GM21515 (cell line): Measurements from ENCODE around the gene SUPT4H1.

Source experiments
- ATAC-seq: cut with Tn5 transposase; IDR thresholded peaks from one replicate; pipeline ENCODE4 v1.9.1; 2021; ENCODE audit not compliant: unreplicated experiment

Gene SUPT4H1

GRCh38 chr17:58381124-58382035 lies 29.4 kb upstream of the SUPT4H1 start:
- no peak for ATAC-seq

GRCh38 chr17:58380207-58381123 lies 28.5 kb upstream of the SUPT4H1 start:
- no peak for ATAC-seq

GRCh38 chr17:58379511-58379824 lies 27.5 kb upstream of the SUPT4H1 start:
- no peak for ATAC-seq

- ATAC-seq, result no peak
Measured at GRCh38 chr17:58378733-58379510, 26.9 kb upstream of the SUPT4H1 start.

- no peak for ATAC-seq
Measured at GRCh38 chr17:58377661-58378060, 25.7 kb upstream of the SUPT4H1 start.

GRCh38 chr17:58377093-58377601 lies 25.1 kb upstream of the SUPT4H1 start:
- ATAC-seq, result no peak

- no peak for ATAC-seq
Measured at GRCh38 chr17:58376472-58377000, 24.5 kb upstream of the SUPT4H1 start.

GRCh38 chr17:58375811-58376210 lies 23.8 kb upstream of the SUPT4H1 start:
- no peak for ATAC-seq

- no peak for ATAC-seq
Measured at GRCh38 chr17:58375256-58375655, 23.3 kb upstream of the SUPT4H1 start.

GRCh38 chr17:58373923-58374322 lies 21.9 kb upstream of the SUPT4H1 start:
- no peak for ATAC-seq

GRCh38 chr17:58373003-58373402 lies 21.0 kb upstream of the SUPT4H1 start:
- ATAC-seq, result no peak

GRCh38 chr17:58371300-58371950 lies 19.4 kb upstream of the SUPT4H1 start:
- no peak for ATAC-seq

GRCh38 chr17:58370716-58371115 lies 18.7 kb upstream of the SUPT4H1 start:
- ATAC-seq, result no peak

GRCh38 chr17:58370309-58370708 lies 18.3 kb upstream of the SUPT4H1 start:
- no peak for ATAC-seq

GRCh38 chr17:58369214-58370031 lies 17.4 kb upstream of the SUPT4H1 start:
- ATAC-seq, result no peak

- ATAC-seq, result no peak
Measured at GRCh38 chr17:58368860-58369213, 16.8 kb upstream of the SUPT4H1 start.

GRCh38 chr17:58367461-58367860 lies 15.5 kb upstream of the SUPT4H1 start:
- no peak for ATAC-seq

- ATAC-seq, result no peak
Measured at GRCh38 chr17:58365980-58366595, 14.1 kb upstream of the SUPT4H1 start.
